Nephron (organoid): ENCODE results near the gene ZNF101.
A peak's percentile ranks its signal among the peaks of the same experiment; 100 is the strongest.

Experiments
- H3K27ac Mint-ChIP-seq, 3 experiments: 2 replicates each; pipeline ENCODE4 v1.8.0; 2020; ENCODE audit warnings: mixed read lengths in 3 of 3, mild to moderate bottlenecking in 2 of 3, moderate library complexity in 1 of 3
- H3K27me3 Mint-ChIP-seq: 2 replicates; pipeline ENCODE4 v1.8.0; 2021; ENCODE audit warnings: low read depth, mild to moderate bottlenecking, moderate library complexity, mixed read lengths
- H3K36me3 Mint-ChIP-seq: 2 replicates; pipeline ENCODE4 v1.8.0; 2020; ENCODE audit warnings: low read depth, mixed read lengths
- H3K4me1 Mint-ChIP-seq: 2 replicates; pipeline ENCODE4 v1.8.0; 2020; ENCODE audit warnings: mixed read lengths
- H3K4me3 Mint-ChIP-seq, 3 experiments: 2 replicates each; pipeline ENCODE4 v1.8.0; 2020; ENCODE audit warnings: mild to moderate bottlenecking in 3 of 3, mixed read lengths in 3 of 3, moderate library complexity in 2 of 3
- H3K9me3 Mint-ChIP-seq: 2 replicates; pipeline ENCODE4 v1.8.0; 2020; ENCODE audit warnings: mixed read lengths
- CTCF ChIP-seq, 3 experiments: fragments of 200-600 bp; sonication (generic); IDR thresholded peaks; one replicate each; pipeline ENCODE4 v1.5.0; 2021; ENCODE audit warnings: antibody characterized with exemption in 3 of 3; ENCODE audit not compliant: unreplicated experiment in 3 of 3

Gene ZNF101

DNA sequence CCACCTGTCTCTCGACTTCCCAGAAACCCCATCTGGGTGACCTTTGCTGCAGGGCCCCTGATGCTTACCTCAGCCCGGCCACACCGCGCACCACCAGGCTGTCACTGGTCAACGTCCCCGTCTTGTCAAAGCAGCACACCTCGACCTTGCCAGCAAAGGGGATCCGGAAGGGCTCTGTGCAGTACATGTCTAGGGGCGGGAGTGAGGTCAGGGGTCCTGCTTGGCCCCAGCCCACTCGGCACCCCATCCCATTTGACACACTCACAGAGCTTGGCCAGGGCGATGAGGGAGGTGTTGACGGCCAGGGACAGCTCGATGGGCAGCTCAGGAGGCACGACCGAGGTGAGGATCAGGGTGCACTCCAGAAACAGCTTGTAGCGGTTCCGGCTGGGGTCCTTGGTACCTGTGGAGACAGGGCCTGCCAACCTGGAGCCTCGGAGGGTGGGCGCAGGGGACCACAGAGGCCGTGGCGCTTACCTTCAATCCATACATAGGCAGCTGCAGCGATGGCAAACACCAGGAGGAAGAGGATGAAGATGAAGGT, 13.5 kb upstream of the ZNF101 start:
- Mint-ChIP-seq H3K27me3 (no peaks in the 10 kb centered on the region), H3K4me1 (no peaks in the 10 kb centered on the region), H3K9me3 (no peaks in the 10 kb centered on the region), H3K27ac (no peak overlapping the region), H3K36me3 (peaks cover 54% of the 10 kb centered on the region), H3K4me3 (no peak overlapping the region)
- TF ChIP-seq CTCF (IDR thresholded peaks at IDR 0.05; ENCODE audit: unreplicated experiment in 3 of 3) = no peak

DNA sequence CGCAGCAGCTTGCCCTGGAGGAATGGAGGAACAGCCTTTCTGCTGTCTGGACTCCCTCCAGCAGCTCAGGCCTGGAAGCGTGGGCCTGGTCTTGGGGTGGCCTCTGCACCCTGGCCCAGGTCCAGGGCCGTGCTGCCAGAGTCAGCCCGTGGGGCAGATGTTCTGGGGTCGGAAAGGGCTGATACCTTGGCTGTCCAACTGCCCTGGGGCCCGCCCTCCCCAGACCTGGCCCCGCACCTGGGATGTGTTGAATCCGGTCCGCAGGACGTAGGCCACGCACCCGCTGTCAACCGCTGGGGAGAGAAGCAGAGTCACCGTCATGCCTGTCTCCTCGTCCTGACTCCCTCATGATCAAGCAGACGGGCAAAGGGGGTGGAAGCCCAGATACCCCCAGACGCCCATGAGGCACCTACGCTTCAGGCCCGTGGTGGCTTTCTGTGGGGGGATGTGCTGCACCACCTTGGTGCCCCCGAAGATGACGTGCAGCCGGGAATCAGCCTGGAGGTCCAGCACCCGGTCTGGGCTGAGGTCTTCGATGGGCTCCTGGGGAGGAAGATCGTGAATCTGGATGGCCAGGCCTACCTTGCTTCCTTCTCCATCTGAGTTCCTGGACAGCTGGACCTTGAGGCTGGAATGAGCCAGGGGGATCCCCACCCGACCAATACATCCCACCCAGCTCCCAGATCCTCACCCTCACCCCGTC, 12.8 kb upstream of the ZNF101 start:
- no peak overlapping the region for H3K4me3 Mint-ChIP-seq
- no peaks in the 10 kb centered on the region for H3K9me3 Mint-ChIP-seq
- no peaks in the 10 kb centered on the region for H3K4me1 Mint-ChIP-seq
- peaks cover 51% of the 10 kb centered on the region for H3K36me3 Mint-ChIP-seq
- no peak overlapping the region for H3K27ac Mint-ChIP-seq
- no peaks in the 10 kb centered on the region for H3K27me3 Mint-ChIP-seq
- no peak for TF ChIP-seq CTCF (IDR thresholded peaks at IDR 0.05; ENCODE audit: unreplicated experiment in 3 of 3)

DNA sequence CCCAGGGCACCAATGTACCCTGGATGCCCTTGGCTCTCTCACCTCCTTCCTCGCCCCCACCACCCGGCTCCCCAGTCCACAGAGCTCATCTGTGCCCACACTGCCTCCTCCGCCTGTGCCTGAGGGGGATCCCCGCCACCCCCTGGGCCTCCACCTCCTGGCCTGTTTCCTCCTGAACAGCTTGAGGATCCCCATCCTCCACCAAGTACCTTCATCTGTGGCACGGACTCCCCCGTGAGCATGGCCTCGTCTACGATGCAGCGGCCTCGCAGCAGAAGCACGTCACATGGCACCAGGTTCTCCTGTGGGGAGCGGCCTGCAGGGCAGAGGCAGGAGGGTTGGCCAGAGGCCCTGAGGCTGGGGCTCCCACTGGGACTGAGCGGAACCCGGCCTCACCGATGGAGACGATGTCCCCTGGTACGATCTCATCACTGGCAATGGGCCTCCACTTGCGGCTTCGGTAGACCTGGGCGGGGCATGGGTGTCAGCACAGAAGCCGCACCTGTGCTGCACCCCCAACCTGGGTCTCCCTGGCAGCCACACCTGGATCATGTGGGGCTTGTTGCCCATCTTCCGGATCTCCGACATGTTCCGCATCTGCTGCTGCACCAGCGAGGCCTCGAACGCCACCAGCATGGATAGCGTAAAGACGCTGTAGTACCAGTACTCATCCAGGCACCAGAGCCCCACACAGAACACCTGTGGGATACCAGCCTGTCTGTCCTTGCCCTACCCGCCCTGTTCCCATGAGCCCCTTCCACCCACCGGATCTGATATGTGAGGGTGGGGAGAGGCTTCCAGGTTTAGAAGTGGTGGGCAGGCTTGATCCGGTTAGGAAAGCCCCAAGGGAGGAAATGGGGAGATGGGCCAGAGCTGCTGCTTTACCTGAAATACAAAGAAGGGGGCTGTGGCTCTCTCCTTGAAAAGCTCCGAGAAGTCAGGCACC, 11.9 kb upstream of the ZNF101 start:
- peaks cover 7% of the 10 kb centered on the region for H3K4me1 Mint-ChIP-seq

DNA sequence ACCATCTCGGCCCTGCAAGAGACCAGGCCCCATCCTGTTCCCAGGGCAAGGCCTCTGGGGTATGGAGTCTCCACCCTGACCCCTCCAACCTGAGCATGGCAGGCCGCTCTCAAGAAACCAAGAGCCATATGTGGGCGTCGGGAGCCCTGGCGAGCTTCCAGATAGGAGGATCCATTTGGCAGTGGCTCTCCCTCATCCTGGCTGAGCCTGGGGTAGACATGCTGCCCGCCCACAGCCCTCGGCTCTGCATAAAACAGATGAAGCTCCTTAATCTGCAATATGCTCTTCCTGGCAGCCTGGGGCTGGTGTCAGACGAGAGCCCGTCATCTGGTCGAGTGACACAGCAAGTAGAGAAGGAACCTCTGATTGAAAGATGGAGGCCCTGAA, 11.2 kb upstream of the ZNF101 start:
- Mint-ChIP-seq H3K27me3 (no peaks in the 10 kb centered on the region), H3K36me3 (peaks cover 42% of the 10 kb centered on the region), H3K9me3 (no peaks in the 10 kb centered on the region), H3K4me1 (peaks cover 14% of the 10 kb centered on the region), H3K4me3 (no peak overlapping the region), H3K27ac (no peak overlapping the region)
- TF ChIP-seq CTCF (IDR thresholded peaks at IDR 0.05; ENCODE audit: unreplicated experiment in 3 of 3) = no peak

More for the DNA sequence above, 11.9 kb upstream of the ZNF101 start:
- H3K9me3 Mint-ChIP-seq = no peaks in the 10 kb centered on the region
- no peak for TF ChIP-seq CTCF (IDR thresholded peaks at IDR 0.05; ENCODE audit: unreplicated experiment in 3 of 3)
- H3K27ac Mint-ChIP-seq = no peak overlapping the region
- peaks cover 47% of the 10 kb centered on the region for H3K36me3 Mint-ChIP-seq
- no peaks in the 10 kb centered on the region for H3K27me3 Mint-ChIP-seq
- no peak overlapping the region for H3K4me3 Mint-ChIP-seq

GRCh38 chr19:19659646-19660245, 8.9 kb upstream of the ZNF101 start:
- TF ChIP-seq CTCF (IDR thresholded peaks at IDR 0.05; ENCODE audit: unreplicated experiment in 3 of 3) = no peak
- no peaks in the 10 kb centered on the region for H3K9me3 Mint-ChIP-seq
- H3K36me3 Mint-ChIP-seq = peaks cover 26% of the 10 kb centered on the region
- H3K4me3 Mint-ChIP-seq = peak overlapping the region in 2 of 3 experiments; percentile 9 to 38
- peaks cover 20% of the 10 kb centered on the region for H3K4me1 Mint-ChIP-seq
- no peaks in the 10 kb centered on the region for H3K27me3 Mint-ChIP-seq
- no peak overlapping the region for H3K27ac Mint-ChIP-seq
